Muscle layer of colon (tissue), 2 donors: ENCODE measurements around the gene TYROBP.
"Not testable (repeated sequence)": the region's sequence is repeated elsewhere in the genome, so short reads cannot be mapped to it uniquely, and the experiment has no call there.

Experiments used
- H3K27ac ChIP-seq: one replicate; pipeline ENCODE4 v1.7.0; 2013; ENCODE audit warnings: low read depth, mild to moderate bottlenecking, low read length, moderate library complexity
- H3K27me3 ChIP-seq, 2 donors: one replicate each; pipeline ENCODE4 v1.7.0; 2013; ENCODE audit warnings: low read length in 2 of 2, mild to moderate bottlenecking in 2 of 2; ENCODE audit not compliant: insufficient read depth in 2 of 2, control insufficient read depth in 1 of 2
- H3K36me3 ChIP-seq: one replicate; pipeline ENCODE4 v1.7.0; 2013; ENCODE audit warnings: mild to moderate bottlenecking, low read length; ENCODE audit not compliant: insufficient read depth
- H3K4me1 ChIP-seq: one replicate; pipeline ENCODE4 v1.7.0; 2013; ENCODE audit warnings: mild to moderate bottlenecking, low read length; ENCODE audit not compliant: insufficient read depth
- H3K4me3 ChIP-seq, 2 donors: one replicate each; pipeline ENCODE4 v1.7.0; 2013; ENCODE audit warnings: low read length in 2 of 2, low read depth in 1 of 2, mild to moderate bottlenecking in 1 of 2, moderate library complexity in 1 of 2
- H3K9ac ChIP-seq: one replicate; pipeline ENCODE4 v1.7.0; 2013; ENCODE audit warnings: low read length
- H3K9me3 ChIP-seq: one replicate; pipeline ENCODE4 v1.7.0; 2013; ENCODE audit warnings: mild to moderate bottlenecking, low read length
- donor health status: abdominal sarcoma.
- donor health status: Adenocarcinoma of cecum.

Gene TYROBP

DNA sequence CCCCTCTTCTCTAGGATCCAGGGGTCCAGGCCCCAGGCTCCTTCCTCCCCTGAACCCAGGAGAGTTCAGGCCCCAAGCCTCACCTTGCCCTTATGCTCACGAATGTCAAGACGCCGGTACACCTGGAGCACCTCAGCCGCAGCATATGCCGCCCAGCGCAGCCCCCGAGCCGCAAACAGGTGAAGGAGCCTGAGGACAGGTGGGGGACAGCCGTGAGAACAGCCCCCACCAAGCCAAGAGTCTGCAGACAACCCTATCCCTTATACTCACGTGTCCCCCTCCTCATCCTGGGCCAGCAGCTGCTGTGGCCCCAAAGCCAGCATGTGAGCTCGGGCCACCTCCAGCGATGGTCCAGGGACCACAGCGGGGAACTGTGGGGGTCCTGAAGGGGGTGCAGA lies 11.5 kb downstream of the TYROBP start:
- no peaks in the 10 kb centered on the region for H3K27me3 ChIP-seq
- no peak overlapping the region for H3K4me3 ChIP-seq
- peaks cover 28% of the 10 kb centered on the region for H3K36me3 ChIP-seq
- H3K9ac ChIP-seq, result no peak overlapping the region
- no peak overlapping the region for H3K27ac ChIP-seq
- peaks cover 11% of the 10 kb centered on the region for H3K4me1 ChIP-seq
- H3K9me3 ChIP-seq, result no peaks in the 10 kb centered on the region

DNA sequence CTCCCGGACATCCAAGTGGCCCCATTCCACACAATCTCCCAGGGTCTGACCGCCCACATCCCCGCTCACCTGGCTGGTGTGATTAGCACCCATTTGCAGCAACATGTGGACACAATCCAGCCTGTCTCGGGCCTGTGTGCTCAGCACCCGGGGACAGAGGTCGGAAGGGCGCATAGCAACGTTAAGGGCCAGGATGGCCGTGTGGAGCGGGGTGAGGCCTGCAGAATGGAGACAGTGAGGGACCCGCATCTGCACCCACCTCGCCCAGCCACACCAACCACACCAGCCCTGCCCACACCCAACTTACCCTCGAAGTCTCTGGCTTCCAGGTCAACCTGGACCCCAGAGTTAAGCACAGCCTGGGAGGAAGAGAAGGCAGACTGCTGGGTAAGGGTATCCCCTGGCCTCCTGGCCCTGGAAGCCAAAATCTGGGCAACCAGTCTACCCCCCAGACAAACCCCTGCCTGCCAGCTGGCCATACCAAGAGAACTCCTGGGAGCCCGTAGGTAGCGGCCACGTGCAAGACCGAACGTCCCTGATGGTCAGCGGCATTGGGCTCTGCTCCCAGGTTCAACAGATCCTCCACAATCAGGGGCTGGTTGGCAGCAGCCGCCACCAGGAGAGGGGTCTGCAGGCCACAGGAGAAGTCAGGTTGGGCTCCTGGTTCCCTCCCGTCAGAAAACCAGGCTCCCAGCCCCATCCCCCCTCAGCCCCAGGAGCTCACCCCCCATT lies 12.0 kb downstream of the TYROBP start:
- Histone ChIP-seq H3K9ac (no peak overlapping the region), H3K27ac (no peak overlapping the region), H3K4me1 (peaks cover 11% of the 10 kb centered on the region), H3K9me3 (no peaks in the 10 kb centered on the region), H3K36me3 (peaks cover 28% of the 10 kb centered on the region), H3K27me3 (no peaks in the 10 kb centered on the region), H3K4me3 (no peak overlapping the region)

DNA sequence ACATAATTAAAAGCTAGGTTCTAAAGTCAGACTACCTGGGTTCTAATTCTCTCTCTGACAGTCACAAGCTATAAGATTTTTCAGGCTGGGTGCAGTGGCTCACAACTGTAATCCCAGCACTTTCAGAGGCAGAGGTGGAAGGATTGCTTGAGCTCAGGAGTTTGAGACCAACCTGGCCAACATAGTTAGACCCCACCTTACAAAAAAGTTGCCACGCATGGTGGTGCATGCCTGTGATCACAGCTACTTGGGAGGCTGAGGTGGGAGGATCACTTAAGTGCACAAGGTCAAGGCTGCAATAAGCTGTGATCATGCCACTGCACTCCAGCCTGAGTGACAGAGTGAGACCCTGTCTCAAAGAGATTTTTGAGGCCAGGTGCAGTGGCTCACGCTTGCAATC lies 13.8 kb downstream of the TYROBP start:
- peaks cover 11% of the 10 kb centered on the region for H3K4me1 ChIP-seq
- H3K9ac ChIP-seq, result no peak overlapping the region
- peaks cover 40% of the 10 kb centered on the region for H3K36me3 ChIP-seq
- H3K9me3 ChIP-seq, result no peaks in the 10 kb centered on the region
- no peak overlapping the region for H3K4me3 ChIP-seq
- no peak overlapping the region for H3K27ac ChIP-seq
- H3K27me3 ChIP-seq, result no peaks in the 10 kb centered on the region

DNA sequence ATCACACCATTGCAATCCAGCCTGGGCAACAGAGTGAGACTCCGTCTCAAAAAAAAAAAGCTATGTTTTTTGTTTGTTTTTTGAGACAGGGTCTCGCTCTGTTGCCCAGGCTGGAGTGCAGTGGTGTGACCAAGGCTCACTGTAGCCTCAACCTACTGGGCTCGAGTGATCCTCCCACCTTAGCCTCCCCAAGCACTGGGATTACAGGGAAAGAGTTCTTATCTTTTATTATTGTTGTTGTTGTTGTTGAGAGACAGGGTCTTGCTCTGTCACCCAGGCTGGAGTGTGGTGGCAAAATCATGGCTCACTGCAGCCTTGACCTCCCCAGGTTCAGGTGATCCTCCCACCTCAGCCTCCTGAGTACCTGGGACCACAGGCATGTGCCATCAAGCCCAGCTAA lies 16.3 kb downstream of the TYROBP start:
- H3K4me1 ChIP-seq, H3K27me3 ChIP-seq, H3K9me3 ChIP-seq, H3K27ac ChIP-seq, H3K4me3 ChIP-seq, H3K9ac ChIP-seq: not testable (repeated sequence)
- peaks cover 48% of the 10 kb centered on the region for H3K36me3 ChIP-seq

DNA sequence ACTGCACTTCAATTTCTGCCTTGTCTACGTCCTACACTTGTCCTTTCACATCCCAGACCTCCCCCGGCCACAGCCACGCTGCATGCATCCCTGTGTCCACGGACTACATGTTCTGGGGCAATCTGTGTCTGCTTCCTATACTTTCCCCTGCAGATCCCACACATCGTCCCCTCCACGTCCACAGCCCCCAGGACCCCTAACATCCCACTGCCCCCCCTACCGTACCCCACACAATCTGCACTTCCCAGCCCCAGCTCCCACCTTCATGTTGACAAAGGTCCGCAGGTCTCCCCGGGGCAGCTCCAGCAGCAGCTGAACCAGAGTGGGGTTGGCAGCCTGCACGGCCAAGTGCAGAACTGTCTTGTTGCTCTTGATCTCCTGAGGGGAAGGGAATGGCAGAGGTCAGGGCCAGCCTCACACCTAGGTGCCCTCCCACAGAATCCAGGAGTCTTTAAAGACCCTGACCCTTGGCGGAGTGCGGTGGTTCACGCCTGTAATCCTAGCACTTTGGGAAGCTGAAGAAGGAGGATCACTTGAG lies 17.9 kb downstream of the TYROBP start:
- Histone ChIP-seq H3K4me1 (no peaks in the 10 kb centered on the region), H3K4me3 (no peak overlapping the region), H3K36me3 (peaks cover 36% of the 10 kb centered on the region), H3K9me3 (no peaks in the 10 kb centered on the region), H3K27ac (no peak overlapping the region), H3K27me3 (no peaks in the 10 kb centered on the region), H3K9ac (no peak overlapping the region)

DNA sequence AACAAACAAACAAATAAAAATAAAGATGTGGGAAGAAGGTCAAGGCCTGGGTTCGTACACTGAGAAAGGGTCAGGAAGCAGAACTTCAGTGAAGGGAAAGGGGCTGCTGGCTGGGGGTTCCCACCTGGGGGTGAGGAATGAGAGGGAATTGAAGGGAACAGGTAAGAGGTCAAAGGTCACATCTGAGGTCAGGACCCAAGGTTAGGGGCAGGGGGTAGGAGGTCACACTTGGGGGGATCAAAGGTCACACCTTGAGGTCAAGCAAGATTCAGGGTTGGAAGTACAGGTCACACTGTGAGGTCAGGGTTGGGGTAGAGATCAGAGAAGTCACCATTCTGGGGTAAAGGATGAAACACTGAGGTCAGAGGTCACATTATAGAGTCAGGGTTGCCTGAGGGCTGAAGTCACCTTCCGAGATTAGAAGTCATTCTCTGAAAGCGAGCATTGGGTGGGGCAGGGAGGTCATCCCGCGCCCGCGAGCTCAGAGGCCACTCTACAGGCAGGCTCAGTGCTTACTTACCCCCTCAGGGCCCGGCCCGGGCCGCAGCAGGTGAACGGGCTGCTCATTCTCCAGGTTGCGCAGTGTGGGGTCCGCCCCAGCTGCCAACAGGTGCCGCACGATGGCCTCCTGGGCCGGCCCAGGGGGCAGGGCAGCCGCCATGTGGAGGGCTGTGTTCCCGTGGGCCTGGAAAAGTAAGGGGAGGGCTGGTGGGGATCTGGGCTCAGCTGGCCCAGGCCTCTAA lies 18.6 kb downstream of the TYROBP start:
- Histone ChIP-seq H3K9ac (no peak overlapping the region), H3K27me3 (no peaks in the 10 kb centered on the region), H3K4me3 (no peak overlapping the region), H3K9me3 (no peaks in the 10 kb centered on the region), H3K36me3 (peaks cover 36% of the 10 kb centered on the region), H3K4me1 (no peaks in the 10 kb centered on the region), H3K27ac (no peak overlapping the region)

DNA sequence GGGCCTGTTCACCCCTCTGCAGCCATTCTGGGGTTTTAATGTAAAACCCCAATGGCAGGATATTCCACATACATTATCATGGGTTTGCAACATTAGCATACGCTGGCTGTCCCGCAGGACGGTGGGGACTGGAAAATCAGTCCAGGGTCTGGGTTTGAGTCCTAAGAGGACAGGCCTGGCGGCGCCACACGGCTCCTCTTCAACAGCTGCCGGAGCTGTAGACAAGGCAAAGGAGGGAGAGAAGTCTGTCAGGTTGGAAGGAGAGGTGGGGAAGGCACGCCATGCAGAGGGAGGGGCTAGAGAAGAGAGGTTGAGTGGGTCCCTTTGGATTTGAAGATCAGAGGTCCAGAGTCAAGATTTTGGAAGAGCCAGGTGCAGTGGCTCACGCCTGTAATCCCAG lies 19.7 kb downstream of the TYROBP start:
- Histone ChIP-seq H3K27ac (no peak overlapping the region), H3K4me1 (no peaks in the 10 kb centered on the region), H3K9me3 (no peaks in the 10 kb centered on the region), H3K36me3 (peaks cover 29% of the 10 kb centered on the region), H3K27me3 (no peaks in the 10 kb centered on the region), H3K9ac (no peak overlapping the region), H3K4me3 (no peak overlapping the region)

DNA sequence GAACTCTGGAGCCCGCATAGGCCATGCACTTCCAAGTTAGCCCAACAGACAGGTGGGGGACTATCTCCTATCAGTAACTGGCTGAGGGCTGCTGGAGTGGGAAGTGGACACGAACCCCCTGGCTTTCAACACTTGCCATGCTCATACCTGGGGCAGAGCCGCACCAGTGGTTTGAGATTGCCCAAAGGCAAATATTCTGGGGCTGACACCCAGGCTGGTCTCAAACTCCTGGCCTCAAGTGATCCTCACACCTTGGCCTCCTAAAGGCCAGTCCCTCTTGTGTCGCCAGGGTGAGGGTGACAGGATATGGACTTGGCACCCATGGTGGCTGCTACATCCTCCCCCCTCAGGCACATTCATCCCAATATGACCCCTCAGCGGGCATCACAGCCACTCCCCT lies 20.9 kb downstream of the TYROBP start:
- no peaks in the 10 kb centered on the region for H3K4me1 ChIP-seq
- no peak overlapping the region for H3K9ac ChIP-seq
- no peak overlapping the region for H3K4me3 ChIP-seq
- H3K36me3 ChIP-seq, result peaks cover 29% of the 10 kb centered on the region
- no peak overlapping the region for H3K27ac ChIP-seq
- H3K27me3 ChIP-seq, result no peaks in the 10 kb centered on the region
- no peaks in the 10 kb centered on the region for H3K9me3 ChIP-seq

DNA sequence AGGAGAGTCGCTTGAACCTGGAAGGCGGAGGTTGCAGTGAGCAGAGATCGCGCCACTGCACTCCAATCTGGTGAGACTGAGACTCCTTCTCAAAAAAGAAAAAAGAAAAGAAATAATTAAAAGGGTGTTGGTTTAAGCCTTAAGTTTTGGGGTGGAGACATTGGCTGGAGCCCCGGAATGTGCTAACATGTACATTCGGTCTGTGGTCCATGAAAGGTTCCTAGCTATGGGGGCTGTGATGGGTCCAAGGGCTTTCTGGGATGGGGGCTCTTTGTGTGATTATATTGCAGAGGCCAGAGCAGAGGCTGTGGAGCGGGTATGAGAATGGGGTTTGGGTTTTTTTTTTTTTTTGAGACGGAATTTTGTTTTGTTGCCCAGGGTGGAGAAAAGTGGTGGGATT lies 22.2 kb downstream of the TYROBP start:
- Histone ChIP-seq H3K4me1 (no peaks in the 10 kb centered on the region), H3K4me3 (no peak overlapping the region), H3K9me3 (no peaks in the 10 kb centered on the region), H3K27ac (no peak overlapping the region), H3K36me3 (peaks cover 29% of the 10 kb centered on the region), H3K27me3 (no peaks in the 10 kb centered on the region), H3K9ac (no peak overlapping the region)

DNA sequence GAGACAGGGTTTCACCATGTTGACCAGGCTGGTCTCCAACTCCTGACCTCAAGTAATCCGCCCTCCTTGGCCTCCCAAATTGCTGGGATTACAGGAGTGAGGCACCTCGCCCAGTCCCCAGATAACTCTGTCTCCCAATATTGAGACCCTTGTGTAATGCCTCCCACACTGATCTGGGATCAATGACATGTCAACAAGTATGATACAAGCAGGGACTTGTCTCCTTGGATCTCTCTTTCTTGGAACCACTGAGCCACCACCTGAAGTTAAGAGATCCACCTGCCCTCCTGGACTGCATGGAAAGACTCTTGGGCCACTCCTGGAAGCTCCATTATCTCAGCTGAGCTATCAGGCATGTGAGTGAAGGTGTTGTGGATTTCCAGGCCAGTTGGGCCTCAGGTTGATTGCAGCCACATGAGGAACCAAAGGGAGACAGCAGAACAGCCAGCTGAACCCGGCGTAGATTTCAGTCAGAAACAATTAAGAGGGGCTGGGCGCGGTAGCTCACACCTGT lies 22.8 kb downstream of the TYROBP start:
- H3K4me1 ChIP-seq, result no peaks in the 10 kb centered on the region
- H3K36me3 ChIP-seq, result peaks cover 26% of the 10 kb centered on the region
- H3K9ac ChIP-seq, result no peak overlapping the region
- H3K27ac ChIP-seq, result no peak overlapping the region
- peaks cover 0 to under 1% of the 10 kb centered on the region in 2 donors for H3K27me3 ChIP-seq
- H3K9me3 ChIP-seq, result no peaks in the 10 kb centered on the region
- no peak overlapping the region for H3K4me3 ChIP-seq

DNA sequence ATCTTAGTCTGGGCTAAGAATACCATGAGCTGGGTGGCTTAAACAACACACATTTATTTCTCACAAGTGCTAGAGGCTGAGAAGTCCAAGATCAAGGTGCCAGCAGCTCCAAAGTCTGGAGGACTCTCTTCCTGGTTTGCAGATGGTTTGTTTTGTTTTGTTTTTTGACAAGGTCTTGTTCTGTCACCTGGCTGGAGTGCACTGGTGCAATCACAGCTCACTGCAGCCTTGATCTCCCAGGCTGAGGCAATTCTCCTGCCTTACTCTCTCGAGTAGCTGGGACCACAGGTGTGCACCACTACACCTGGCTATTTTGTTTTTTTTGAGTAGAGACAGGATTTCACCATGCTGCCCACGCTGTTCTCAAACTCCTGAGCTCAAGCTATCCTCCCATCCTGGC lies 24.2 kb downstream of the TYROBP start:
- Histone ChIP-seq H3K9ac (no peak overlapping the region), H3K9me3 (no peaks in the 10 kb centered on the region), H3K36me3 (peaks cover 12% of the 10 kb centered on the region), H3K4me3 (no peak overlapping the region), H3K27me3 (peaks cover 0 to 10% of the 10 kb centered on the region in 2 donors), H3K27ac (no peak overlapping the region), H3K4me1 (no peaks in the 10 kb centered on the region)
